Urinary bladder (tissue), 4 donors: ENCODE results near the gene CREB3. TPM values are rescaled to one million over a fixed set of nuclear protein-coding genes. Genes with fewer than 3 reads are reported as not detected.

Experiments used
- DNase-seq: peaks from one replicate; pipeline ENCODE4 v3.0.0-alpha.2; 2015; ENCODE audit errors: extremely low spot score
- H3K27ac ChIP-seq: one replicate; pipeline ENCODE4 v1.5.1; 2013; ENCODE audit warnings: low read depth, mild to moderate bottlenecking, moderate library complexity
- H3K36me3 ChIP-seq: one replicate; pipeline ENCODE4 v1.6.1; 2013; ENCODE audit warnings: mild to moderate bottlenecking, moderate library complexity; ENCODE audit not compliant: insufficient read depth
- H3K4me1 ChIP-seq: one replicate; pipeline ENCODE4 v1.6.1; 2013; ENCODE audit warnings: mild to moderate bottlenecking, moderate library complexity; ENCODE audit not compliant: insufficient read depth
- H3K4me3 ChIP-seq: one replicate; pipeline ENCODE4 v1.5.1; 2013; ENCODE audit warnings: low read depth, low read length
- WGBS: extraction: QIAGEN DNeasy Blood & Tissue Kit; methylation state at CpG from one replicate; pipeline ENCODE4 v1.1.7; 2013; 5-methylcytosine and 5-hydroxymethylcytosine counted together
- polyA plus RNA-seq: library from polyadenylated mRNA; stranded (reverse); fragments of 200-250 nt; gene quantifications from one replicate; pipeline ENCODE4 v1.2.3, GENCODE V29; 2013
- total RNA-seq: library from RNA; depleted of rRNA; stranded (reverse); fragments of >200 nt; gene quantifications from one replicate; pipeline ENCODE4 v1.2.3, GENCODE V29; 2014
- donor health status: healthy with polysubstance abuse.
- donor health status: healthy.

CREB3 gene
- total and polyA plus RNA-seq, 2 donors: 28.2 to 50.0 TPM

DNA sequence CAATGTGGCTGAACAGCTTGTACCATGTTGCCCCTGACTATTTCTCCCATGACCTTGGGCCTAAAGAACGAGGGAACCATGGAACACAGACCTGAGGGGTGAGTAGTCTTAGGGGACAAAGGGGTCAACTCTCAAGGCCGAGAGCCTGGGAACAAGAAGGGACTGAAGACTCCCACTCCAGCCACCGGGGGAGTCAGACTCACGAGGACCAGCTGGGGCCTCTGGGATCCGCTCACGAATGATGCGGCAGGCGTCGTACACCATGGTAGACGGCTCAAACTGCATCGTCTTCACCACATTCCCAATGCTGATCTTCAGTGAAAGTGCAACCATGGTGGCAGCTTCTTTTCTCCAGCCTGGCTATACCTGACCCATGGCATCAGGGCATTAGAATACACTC is 7.1 kb upstream of the CREB3 start:
- no peak overlapping the region for H3K27ac ChIP-seq
- H3K36me3 ChIP-seq: no peaks in the 10 kb centered on the region
- no peak for DNase-seq
- 91% methylated on average over 11 of the region's 11 CpGs for whole genome bisulfite sequencing
- no peak overlapping the region for H3K4me3 ChIP-seq
- H3K4me1 ChIP-seq: peaks cover 2% of the 10 kb centered on the region

DNA sequence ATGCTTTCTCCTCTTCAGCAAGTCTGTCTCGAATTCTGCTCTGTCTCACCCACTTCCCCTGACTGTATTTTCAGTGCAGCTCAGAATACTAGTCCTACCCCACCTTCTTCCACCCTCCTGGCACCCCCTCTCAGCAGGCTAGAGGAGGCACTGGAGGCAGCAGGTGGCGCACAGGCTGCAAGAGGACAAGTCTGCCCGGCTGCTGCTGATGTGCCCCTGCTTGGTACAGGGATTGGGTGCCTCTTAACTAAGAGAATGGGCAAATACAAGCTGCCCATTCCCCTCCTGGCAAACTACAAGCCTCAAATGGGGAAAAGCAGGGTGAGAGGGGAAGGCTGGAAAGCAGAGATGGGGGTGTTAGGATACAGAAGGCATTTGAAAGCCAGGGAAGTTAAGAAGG is 5.5 kb upstream of the CREB3 start:
- Histone ChIP-seq H3K4me3 (no peak overlapping the region), H3K4me1 (peaks cover 4% of the 10 kb centered on the region), H3K27ac (no peak overlapping the region), H3K36me3 (no peaks in the 10 kb centered on the region)
- DNase-seq: no peak
- 38% methylated on average over 3 of the region's 3 CpGs for WGBS

DNA sequence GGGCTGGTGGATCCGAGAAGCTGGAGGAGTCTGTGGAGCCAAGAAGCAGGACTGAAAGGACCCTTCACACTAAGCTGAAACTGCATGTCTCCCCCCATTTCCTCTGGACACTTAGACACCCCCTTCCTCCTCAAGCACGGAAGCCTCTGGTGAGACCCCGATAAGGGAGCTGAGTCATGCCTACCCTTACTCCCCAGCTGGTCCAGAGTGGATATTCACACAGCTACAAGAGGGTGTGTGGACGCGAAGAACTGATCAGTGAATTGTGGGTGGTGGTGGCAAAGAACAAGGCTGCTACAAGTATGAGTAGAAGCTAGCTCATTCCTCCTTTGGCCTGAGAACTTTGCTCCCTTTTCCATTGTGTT is 4.8 kb upstream of the CREB3 start:
- peak overlapping the region; percentile 42 for H3K27ac ChIP-seq
- WGBS: 15% methylated on average over 5 of the region's 5 CpGs
- no peak overlapping the region for H3K4me3 ChIP-seq
- H3K36me3 ChIP-seq: no peaks in the 10 kb centered on the region
- H3K4me1 ChIP-seq: peaks cover 4% of the 10 kb centered on the region
- DNase-seq: no peak

DNA sequence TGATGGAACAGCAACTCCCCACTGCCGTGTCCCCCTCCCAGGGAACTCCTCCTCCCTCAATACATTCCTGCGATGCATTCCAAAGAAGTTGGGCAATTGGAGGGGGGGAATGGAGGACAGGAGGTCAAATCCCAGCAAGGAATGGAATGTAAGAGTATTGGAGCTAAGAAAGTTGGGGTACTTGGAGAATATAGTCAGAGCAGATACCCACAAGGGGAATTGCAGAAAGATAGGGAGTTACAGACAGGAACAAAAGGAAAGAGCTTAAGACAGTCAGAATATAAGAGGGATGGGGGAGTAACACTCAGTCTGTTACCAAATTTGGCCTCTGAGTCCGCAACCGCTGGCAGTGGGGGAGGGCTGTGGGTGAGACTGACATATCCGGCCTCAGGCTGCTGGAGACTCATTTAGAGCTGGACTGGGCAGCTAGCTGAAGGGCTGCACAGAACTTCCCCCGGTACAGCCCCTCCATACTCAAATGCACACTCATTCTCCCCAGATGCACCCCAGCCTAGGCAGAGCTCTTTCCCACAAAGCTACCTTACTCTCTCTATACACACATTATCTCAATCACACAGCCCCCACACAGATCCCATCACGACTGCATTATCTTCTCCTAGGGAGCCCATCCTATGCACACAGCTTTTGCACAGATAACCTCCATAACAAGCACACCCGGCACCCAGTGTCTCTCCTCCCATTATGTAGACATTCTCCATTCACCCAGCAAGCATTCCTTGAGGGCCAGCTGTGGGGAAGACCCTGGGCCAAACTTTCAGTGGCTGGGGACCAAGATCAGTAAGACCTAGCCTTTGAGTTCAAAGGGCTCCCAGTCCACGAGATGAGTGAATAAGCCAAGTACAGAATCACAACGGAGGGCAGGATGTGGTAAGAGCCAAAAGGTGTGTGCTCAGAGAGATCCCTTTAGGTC is 4.2 kb upstream of the CREB3 start:
- peak; percentile 37 for DNase-seq
- WGBS: 6% methylated on average over 10 of the region's 10 CpGs
- peak overlapping the region; percentile 42 for H3K27ac ChIP-seq
- peaks cover 4% of the 10 kb centered on the region for H3K4me1 ChIP-seq
- no peaks in the 10 kb centered on the region for H3K36me3 ChIP-seq
- peak overlapping the region; percentile 1 for H3K4me3 ChIP-seq

DNA sequence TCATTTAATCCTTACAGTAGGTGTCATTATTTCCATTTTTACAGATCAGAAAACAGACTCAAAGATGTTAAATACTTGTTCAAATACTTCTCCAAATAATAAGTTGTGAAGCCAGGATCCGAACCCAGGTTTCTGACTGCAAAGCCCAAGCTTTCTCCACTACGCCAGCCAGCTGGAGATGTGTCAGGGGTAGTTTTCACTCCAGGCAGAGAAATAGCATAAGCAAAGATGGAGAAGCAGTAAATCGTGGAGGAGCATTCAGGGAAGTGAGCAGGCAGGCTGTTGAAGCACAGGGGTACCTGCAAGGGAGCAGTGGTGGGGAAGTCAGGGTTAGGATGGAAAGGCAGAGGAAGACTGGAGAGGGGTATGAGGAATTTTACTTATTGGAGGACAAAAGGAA is 3.4 kb upstream of the CREB3 start:
- peak overlapping the region; percentile 16 for H3K4me3 ChIP-seq
- no peak overlapping the region for H3K27ac ChIP-seq
- H3K4me1 ChIP-seq: peaks cover 4% of the 10 kb centered on the region
- WGBS: 33% methylated on average over 3 of the region's 3 CpGs
- DNase-seq: no peak
- no peaks in the 10 kb centered on the region for H3K36me3 ChIP-seq

DNA sequence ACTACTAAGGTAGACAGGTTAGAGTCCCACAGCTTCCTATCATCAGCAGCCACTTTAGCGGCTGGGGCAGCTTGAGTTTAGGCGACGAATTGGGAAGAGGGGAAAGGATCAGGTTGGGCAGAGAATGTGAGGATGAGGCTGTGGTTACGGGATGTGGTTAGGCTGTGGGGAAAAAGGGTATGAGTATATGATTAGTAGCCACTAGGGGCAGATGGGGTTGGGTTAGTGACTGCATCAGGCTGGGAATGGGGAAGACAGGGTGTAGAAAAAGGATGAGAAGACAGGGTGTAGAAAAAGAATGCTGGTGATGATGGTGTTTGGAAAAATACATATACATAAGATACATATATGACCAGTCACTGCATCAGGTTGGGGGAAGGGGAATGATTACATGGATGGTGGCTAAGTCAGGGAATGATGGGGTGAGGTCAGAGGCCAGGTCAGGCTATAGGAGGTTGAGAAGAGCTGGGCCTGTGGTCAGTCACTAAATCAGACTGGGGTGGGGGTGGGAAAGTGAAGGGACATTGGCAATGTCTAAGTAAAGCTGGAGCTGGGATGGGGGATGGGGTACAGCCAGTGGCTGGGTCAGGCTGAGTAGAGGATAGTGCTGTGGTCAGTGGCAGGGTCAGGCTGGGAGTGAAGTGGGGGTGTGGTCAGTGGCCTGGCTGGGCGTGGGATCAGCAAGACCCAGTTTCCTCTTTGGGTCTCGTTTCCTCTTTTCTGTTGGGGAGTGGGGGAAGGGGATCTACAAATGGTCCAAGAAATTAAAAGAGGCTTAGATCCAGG is 2.6 kb upstream of the CREB3 start:
- peak overlapping the region; percentile 48 for H3K27ac ChIP-seq
- DNase-seq: no peak
- peaks cover 4% of the 10 kb centered on the region for H3K4me1 ChIP-seq
- H3K36me3 ChIP-seq: no peaks in the 10 kb centered on the region
- 15% methylated on average over 6 of the region's 6 CpGs for WGBS
- peak overlapping the region; percentile 16 for H3K4me3 ChIP-seq

DNA sequence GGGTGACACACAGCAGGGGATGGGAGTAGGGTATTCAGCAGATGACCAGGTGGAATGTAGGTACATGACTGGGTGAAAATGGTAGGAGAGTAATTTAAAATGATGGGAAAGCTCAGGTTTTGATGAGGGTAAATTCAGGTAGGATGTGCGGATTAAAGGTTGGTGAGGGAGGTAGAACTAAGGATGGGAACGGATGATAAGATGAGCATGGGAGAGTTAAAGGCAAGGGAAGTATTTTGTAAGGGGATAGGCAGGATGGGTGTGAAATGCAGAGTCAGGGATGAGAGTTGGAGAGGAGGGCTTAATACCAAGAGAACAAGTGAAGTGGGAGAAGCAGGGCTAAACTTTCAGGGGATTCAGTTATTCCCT is 2.0 kb upstream of the CREB3 start:
- no peak for DNase-seq
- Histone ChIP-seq H3K4me3 (peak overlapping the region; percentile 73), H3K4me1 (peaks cover 4% of the 10 kb centered on the region), H3K36me3 (no peaks in the 10 kb centered on the region), H3K27ac (peak overlapping the region; percentile 16)
- WGBS: 58% methylated on average over 2 of the region's 2 CpGs

DNA sequence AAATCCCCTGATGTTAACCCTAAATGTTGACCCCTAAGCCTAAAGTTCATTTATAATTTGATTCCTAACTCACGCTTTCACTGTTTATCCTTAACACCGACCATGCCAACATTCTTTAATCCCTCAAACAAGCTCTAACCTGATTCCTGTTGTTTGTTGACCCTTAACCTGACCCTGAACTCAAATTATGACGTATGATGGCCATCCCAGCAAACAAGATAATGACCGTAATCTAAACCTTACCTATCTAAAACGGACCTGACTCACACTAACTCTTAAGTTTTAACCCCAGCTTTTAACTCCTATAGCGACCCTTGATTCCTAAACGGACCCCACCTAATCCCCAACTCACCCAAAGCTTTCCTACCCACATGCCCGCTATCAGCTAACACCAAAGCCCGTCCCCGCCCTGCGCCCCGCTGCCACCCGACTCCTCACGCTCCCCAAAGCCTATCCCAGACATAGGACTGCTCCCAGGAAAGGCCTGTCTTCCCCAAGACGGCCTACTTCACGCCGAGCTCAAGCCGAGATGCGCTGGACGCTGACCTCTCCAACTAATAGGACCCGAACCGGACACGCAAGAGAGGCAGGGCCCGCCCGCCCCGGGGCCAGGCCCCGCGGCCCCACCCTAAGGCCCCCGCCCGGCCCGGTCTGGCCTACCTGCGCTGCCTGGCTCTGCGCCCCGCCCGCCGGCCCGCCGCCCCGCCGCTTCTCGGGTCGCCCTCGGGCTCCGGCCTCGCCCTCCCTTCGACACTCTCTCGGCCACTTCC is 866 bp upstream of the CREB3 start:
- peak overlapping the region; percentile 73 for H3K4me3 ChIP-seq
- H3K4me1 ChIP-seq: peaks cover 4% of the 10 kb centered on the region
- no peaks in the 10 kb centered on the region for H3K36me3 ChIP-seq
- DNase-seq: no peak
- peak overlapping the region; percentile 97 for H3K27ac ChIP-seq
- under 1% methylated on average over 47 of the region's 47 CpGs for WGBS

DNA sequence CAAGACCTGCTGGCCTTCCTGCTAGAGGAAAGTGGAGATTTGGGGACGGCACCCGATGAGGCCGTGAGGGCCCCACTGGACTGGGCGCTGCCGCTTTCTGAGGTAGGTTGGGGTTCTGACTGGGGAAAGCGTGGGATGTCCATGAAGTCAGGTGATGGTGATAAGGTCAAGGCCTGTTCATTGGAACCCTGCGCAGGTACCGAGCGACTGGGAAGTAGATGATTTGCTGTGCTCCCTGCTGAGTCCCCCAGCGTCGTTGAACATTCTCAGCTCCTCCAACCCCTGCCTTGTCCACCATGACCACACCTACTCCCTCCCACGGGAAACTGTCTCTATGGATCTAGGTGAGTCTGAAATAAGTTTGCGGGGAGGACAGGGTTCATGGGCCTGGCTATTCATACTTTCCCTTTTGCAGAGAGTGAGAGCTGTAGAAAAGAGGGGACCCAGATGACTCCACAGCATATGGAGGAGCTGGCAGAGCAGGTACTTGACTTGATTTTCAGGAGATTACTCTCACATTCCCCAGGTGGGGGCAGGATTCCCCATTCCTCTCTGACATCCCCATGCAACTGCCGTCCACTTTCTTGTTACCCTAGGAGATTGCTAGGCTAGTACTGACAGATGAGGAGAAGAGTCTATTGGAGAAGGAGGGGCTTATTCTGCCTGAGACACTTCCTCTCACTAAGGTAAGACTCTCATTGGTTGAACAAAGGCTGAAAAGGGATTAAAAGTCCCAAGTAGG is 505 bp downstream of the CREB3 start:
- no peak for DNase-seq
- under 1% methylated on average over 14 of the region's 14 CpGs for WGBS

DNA sequence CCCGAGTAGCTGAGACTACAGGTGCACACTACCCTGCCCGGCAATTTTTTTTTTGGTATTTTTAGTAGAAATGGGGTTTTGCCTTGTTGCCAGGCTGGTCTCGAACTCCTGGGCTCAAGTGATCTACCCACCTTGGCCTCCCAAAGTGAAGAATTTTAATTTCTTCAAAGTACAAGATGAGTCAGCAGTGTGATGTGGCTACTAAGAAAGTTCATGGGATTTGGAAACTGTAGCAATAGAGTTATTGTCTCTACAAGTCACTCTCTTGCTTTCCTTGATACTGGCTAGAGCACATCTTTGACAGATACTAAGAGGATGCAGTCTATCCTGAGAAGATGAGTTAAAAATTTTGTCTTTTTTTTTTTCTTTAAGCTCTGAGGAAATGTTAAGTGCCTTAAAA is 1.6 kb downstream of the CREB3 start:
- H3K4me1 ChIP-seq: peaks cover 4% of the 10 kb centered on the region
- H3K27ac ChIP-seq: no peak overlapping the region
- H3K4me3 ChIP-seq: no peak overlapping the region
- H3K36me3 ChIP-seq: no peaks in the 10 kb centered on the region
- no peak for DNase-seq
- WGBS: 92% methylated on average over 3 of the region's 3 CpGs

More for the DNA sequence above, 505 bp downstream of the CREB3 start:
- no peaks in the 10 kb centered on the region for H3K36me3 ChIP-seq
- H3K4me1 ChIP-seq: peaks cover 4% of the 10 kb centered on the region
- peak overlapping the region; percentile 94 for H3K27ac ChIP-seq
- peak overlapping the region; percentile 73 for H3K4me3 ChIP-seq

DNA sequence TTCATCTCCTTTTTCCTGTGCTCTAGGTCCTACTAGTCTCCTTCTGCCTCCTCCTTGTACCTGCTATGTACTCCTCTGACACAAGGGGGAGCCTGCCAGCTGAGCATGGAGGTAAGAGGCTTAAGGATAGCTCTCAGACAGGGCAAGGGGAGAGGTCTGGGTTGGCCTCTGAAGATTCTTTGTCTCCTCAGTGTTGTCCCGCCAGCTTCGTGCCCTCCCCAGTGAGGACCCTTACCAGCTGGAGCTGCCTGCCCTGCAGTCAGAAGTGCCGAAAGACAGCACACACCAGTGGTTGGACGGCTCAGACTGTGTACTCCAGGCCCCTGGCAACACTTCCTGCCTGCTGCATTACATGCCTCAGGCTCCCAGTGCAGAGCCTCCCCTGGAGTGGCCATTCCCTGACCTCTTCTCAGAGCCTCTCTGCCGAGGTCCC is 3.8 kb downstream of the CREB3 start:
- no peak for DNase-seq
- no peaks in the 10 kb centered on the region for H3K36me3 ChIP-seq
- H3K4me1 ChIP-seq: no peaks in the 10 kb centered on the region
- no peak overlapping the region for H3K4me3 ChIP-seq
- WGBS: 41% methylated on average over 5 of the region's 5 CpGs
- H3K27ac ChIP-seq: no peak overlapping the region

DNA sequence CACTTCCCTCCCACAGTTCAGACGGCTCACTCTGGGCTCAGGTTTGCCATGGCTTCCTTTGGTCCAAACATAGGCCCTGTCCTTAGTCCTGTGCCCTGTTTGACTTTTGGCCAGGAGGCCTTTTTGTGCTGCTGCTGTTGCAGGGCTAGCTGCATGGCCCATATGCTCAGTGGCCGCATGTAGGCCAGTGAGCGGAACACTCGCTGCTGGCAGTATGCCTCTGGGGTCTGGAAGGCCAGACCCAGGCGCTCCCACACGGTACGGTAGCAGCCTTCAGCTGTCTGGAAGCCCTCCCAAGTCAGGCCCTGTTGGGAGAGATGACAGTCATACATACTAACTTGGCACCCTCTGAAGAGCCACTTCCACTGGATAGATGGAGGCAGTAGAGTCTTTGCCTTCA is 4.7 kb downstream of the CREB3 start:
- Histone ChIP-seq H3K4me1 (no peaks in the 10 kb centered on the region), H3K27ac (no peak overlapping the region), H3K4me3 (no peak overlapping the region), H3K36me3 (no peaks in the 10 kb centered on the region)
- 72% methylated on average over 7 of the region's 7 CpGs for WGBS
- DNase-seq: no peak

DNA sequence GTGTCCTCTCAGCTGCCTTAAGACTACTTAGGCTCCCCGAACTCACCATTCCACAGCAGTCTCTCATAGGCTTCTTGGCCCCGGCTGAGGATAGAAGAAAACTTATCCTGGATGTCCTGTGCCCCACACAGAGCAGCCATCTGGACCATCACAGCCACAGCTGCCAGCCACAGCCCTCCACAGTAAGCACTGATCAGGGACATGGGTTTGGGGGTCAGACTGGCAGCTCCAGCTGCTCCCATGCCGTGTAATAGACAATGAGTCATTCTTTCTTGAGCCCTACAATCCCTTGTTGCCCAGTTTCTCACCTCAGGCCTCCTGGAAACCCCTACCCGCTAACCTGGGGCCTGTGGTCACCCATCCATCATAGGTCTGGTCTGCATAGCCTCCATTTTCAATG is 5.7 kb downstream of the CREB3 start:
- DNase-seq: no peak
- 71% methylated on average over 4 of the region's 4 CpGs for WGBS
- H3K4me3 ChIP-seq: no peak overlapping the region
- H3K4me1 ChIP-seq: no peaks in the 10 kb centered on the region
- no peak overlapping the region for H3K27ac ChIP-seq
- no peaks in the 10 kb centered on the region for H3K36me3 ChIP-seq
